Endothelial cell of umbilical vein (primary cell): ENCODE measurements around the gene SH3GL1. TPM values are rescaled to one million over a fixed set of nuclear protein-coding genes. Genes with fewer than 3 reads are reported as not detected.

Experiments used
- BruUV-seq: library from RNA; stranded (reverse); fragments of 400-500 nt; replicated peaks from 2 replicates; lab custom pipeline; 2021; lab: Mats Ljungman, UMichigan
- CTCF ChIA-PET: fragments of 300-600, 350-600 bp; sonication (Branson Sonifier 250); formaldehyde crosslinking; loops from one replicate; lab custom pipeline; 2021; ENCODE audit warnings: antibody characterized with exemption, inconsistent platforms; lab: Charles Lee
- POLR2A ChIA-PET: fragments of 300-600, 350-600 bp; sonication (Branson Sonifier 250); formaldehyde crosslinking; loops from one replicate; lab custom pipeline; 2021; ENCODE audit warnings: antibody characterized with exemption, inconsistent platforms; lab: Charles Lee
- DNase-seq: peaks from one replicate; pipeline ENCODE4 v3.0.0-alpha.2; 2011; ENCODE audit warnings: low read depth, low spot score
- FAIRE-seq: peaks from 2 replicates; lab custom pipeline; 2011; peaks lifted over from hg19 to GRCh38; lab: Jason Lieb, UNC
- H2AFZ ChIP-seq: 2 replicates; pipeline ENCODE4 v1.6.0; 2012; ENCODE audit warnings: low read depth, low read length, control low read depth, inconsistent platforms
- H3K27ac ChIP-seq: 2 replicates; pipeline ENCODE4 v1.5.1; 2011; ENCODE audit warnings: low read depth, mild to moderate bottlenecking, control low read depth, low read length, moderate library complexity; ENCODE audit not compliant: insufficient read depth
- H3K27me3 ChIP-seq, 2 experiments: 2 replicates each; pipeline versions ENCODE4 v1.6.0 to v1.6.1; 2011; ENCODE audit warnings: low read length in 2 of 2, mixed read lengths in 1 of 2; ENCODE audit not compliant: control insufficient read depth in 2 of 2, insufficient read depth in 2 of 2
- H3K36me3 ChIP-seq, 2 experiments: 2 replicates in 1 of 2; 3 replicates in 1 of 2; pipeline ENCODE4 v1.5.1; 2011; ENCODE audit warnings: low read length in 2 of 2, mild to moderate bottlenecking in 1 of 2, moderate library complexity in 1 of 2; ENCODE audit not compliant: control insufficient read depth in 2 of 2, insufficient read depth in 2 of 2; ENCODE audit errors: extremely low read depth in 1 of 2
- H3K4me1 ChIP-seq: 3 replicates; pipeline ENCODE4 v1.5.1; 2011; ENCODE audit warnings: mild to moderate bottlenecking, low read length; ENCODE audit not compliant: control insufficient read depth, insufficient read depth; ENCODE audit errors: extremely low read depth
- H3K4me2 ChIP-seq: 2 replicates; pipeline ENCODE4 v1.6.1; 2011; ENCODE audit warnings: low read length, control low read depth, mixed read lengths; ENCODE audit not compliant: insufficient read depth
- H3K4me3 ChIP-seq, 3 experiments: fragments of 200-600 bp in 1 of 3; sonication (generic), shearing (Covaris generic) in 1 of 3; replicated peaks in 1 of 3; 2 replicates each; pipeline ENCODE4 v1.5.1; 2011 to 2016; ENCODE audit warnings: control low read depth in 3 of 3, low read length in 3 of 3, mild to moderate bottlenecking in 2 of 3, inconsistent platforms in 1 of 3, low read depth in 1 of 3, moderate library complexity in 1 of 3; ENCODE audit not compliant: insufficient read depth in 1 of 3
- H3K79me2 ChIP-seq: 2 replicates; pipeline ENCODE4 v1.6.0; 2012; ENCODE audit warnings: low read length, inconsistent platforms; ENCODE audit not compliant: control insufficient read depth, insufficient read depth
- H3K9ac ChIP-seq: replicated peaks from 2 replicates; pipeline ENCODE3; 2011; ENCODE audit warnings: low read length, control low read depth; ENCODE audit not compliant: insufficient read depth; ENCODE audit errors: extremely low read depth
- H3K9me1 ChIP-seq: replicated peaks from 3 replicates; pipeline ENCODE4 v1.6.0; 2011; ENCODE audit warnings: mild to moderate bottlenecking, low read length; ENCODE audit not compliant: control insufficient read depth, insufficient read depth; ENCODE audit errors: extremely low read depth
- H3K9me3 ChIP-seq: replicated peaks from 2 replicates; pipeline ENCODE4 v1.5.1; 2012; ENCODE audit warnings: low read length, inconsistent platforms; ENCODE audit not compliant: control insufficient read depth, insufficient read depth
- H4K20me1 ChIP-seq: replicated peaks from 2 replicates; pipeline ENCODE3; 2011; ENCODE audit warnings: mild to moderate bottlenecking, low read length; ENCODE audit not compliant: control insufficient read depth, insufficient read depth; ENCODE audit errors: extremely low read depth
- CTCF ChIP-seq, 2 donors: IDR thresholded peaks; 1 replicate in 1 of 2; 2 replicates in 1 of 2; pipeline ENCODE4 v1.5.1; 2011; ENCODE audit warnings: low read length in 2 of 2, mild to moderate bottlenecking in 2 of 2, moderate library complexity in 2 of 2, control low read depth in 1 of 2, inconsistent platforms in 1 of 2, low read depth in 1 of 2; ENCODE audit not compliant: insufficient read depth in 1 of 2; ENCODE audit errors: extremely low read depth in 1 of 2
- EZH2 ChIP-seq: IDR thresholded peaks from 2 replicates; pipeline ENCODE4 v1.6.1; 2012; ENCODE audit warnings: borderline replicate concordance, low read depth, mild to moderate bottlenecking, moderate library complexity, low read length, inconsistent platforms; ENCODE audit not compliant: severe bottlenecking
- FOS ChIP-seq: IDR thresholded peaks from 2 replicates; pipeline ENCODE4 v1.6.1; 2011; ENCODE audit warnings: mild to moderate bottlenecking, low read length, moderate library complexity, borderline replicate concordance; ENCODE audit not compliant: insufficient read depth
- GATA2 ChIP-seq: IDR thresholded peaks from 2 replicates; pipeline ENCODE4 v1.7.0; 2011; ENCODE audit warnings: low read depth, mild to moderate bottlenecking, moderate library complexity, mixed read lengths, low read length; ENCODE audit not compliant: insufficient read length, insufficient read depth
- JUN ChIP-seq: IDR thresholded peaks from 2 replicates; pipeline ENCODE4 v1.6.1; 2011; ENCODE audit warnings: borderline replicate concordance, low read depth; ENCODE audit not compliant: insufficient read length, insufficient read depth
- MYC ChIP-seq: IDR thresholded peaks from one replicate; pipeline ENCODE4 v1.6.1; 2011; ENCODE audit warnings: mild to moderate bottlenecking, low read depth, low read length
- POLR2A ChIP-seq: IDR thresholded peaks from 2 replicates; pipeline ENCODE4 v1.6.1; 2012; ENCODE audit warnings: low read depth, mild to moderate bottlenecking, control low read depth, low read length
- dilution Hi-C: fragments of 300-500 bp; cut with MboI; formaldehyde crosslinking; loops from one replicate; pipeline ENCODE4 v1.15.0; 2019; ENCODE audit warnings: low sequenced_read_pairs; ENCODE audit not compliant: extremely low pct_ligation_motif_present
- intact Hi-C: fragments of 100-400 bp; cut with micrococcal nuclease; formaldehyde crosslinking; loops from one replicate; pipeline ENCODE4 v1.10.0; 2022
- polyA plus RNA-seq, 4 experiments: library from polyadenylated mRNA; depleted of rRNA in 3 of 4; stranded (reverse) in 3 of 4; unstranded in 1 of 4; fragments of >200 nt; gene quantifications; 2 replicates each; pipeline versions ENCODE4 v1.2.1 to v1.2.3, GENCODE V29; 2011 to 2012; ENCODE audit warnings: missing spikeins in 1 of 4
- total RNA-seq: library from RNA; stranded (reverse); gene quantifications from 2 replicates; pipeline ENCODE4 v1.2.3, GENCODE V29; 2021

Gene SH3GL1
- total and polyA plus RNA-seq, 2 donors (not counting 3 experiments of a cell fraction or from before 2014, with no cell fraction given): 143 to 145 TPM

GRCh38 chr19:4327877-4328242 is 72.5 kb downstream of the SH3GL1 start:
- dilution Hi-C loops: no loop called here
- H3K36me3 ChIP-seq: no peaks in the 10 kb centered on the region
- intact Hi-C loops: loop anchor here (1.0 kb wide), 1 partner anchor 15 kb away; the partner anchor contains the start of gene MPND
- H3K79me2 ChIP-seq: no peaks in the 10 kb centered on the region
- ChIA-PET CTCF (interaction anchor here (0.6 to 0.8 kb wide), 2 partner anchors 60 to 81 kb away, joined by 3 to 4 read pairs; partner anchors contain the start of gene YJU2), POLR2A (interaction anchor here (1.1 kb wide), 1 partner anchor 15 kb away, joined by 6 read pairs; the partner anchor contains the start of gene MPND)
- BruUV-seq: no TSS peak
- no peak for TF ChIP-seq JUN
- TF ChIP-seq CTCF (IDR thresholded peaks at IDR 0.05; ENCODE audit: extremely low read depth in 1 of 2, insufficient read depth in 1 of 2, low read depth in 1 of 2, low read length in 2 of 2): no peak
- TF ChIP-seq FOS: no peak
- no peak for TF ChIP-seq POLR2A
- TF ChIP-seq EZH2: no peak
- no peak for TF ChIP-seq MYC
- no peak for TF ChIP-seq GATA2
- no peak overlapping the region for H3K4me2 ChIP-seq
- no peak overlapping the region for H3K4me3 ChIP-seq
- H3K27ac ChIP-seq: no peak overlapping the region
- DNase-seq: no peak
- H3K9me3 ChIP-seq: no peaks in the 10 kb centered on the region
- peak overlapping the region; percentile 54 for H2AFZ ChIP-seq
- H3K4me1 ChIP-seq: peaks cover 3% of the 10 kb centered on the region
- FAIRE-seq: no peak
- no peak overlapping the region for H3K9ac ChIP-seq
- H3K9me1 ChIP-seq: no peaks in the 10 kb centered on the region
- no peaks in the 10 kb centered on the region for H3K27me3 ChIP-seq
- H4K20me1 ChIP-seq: no peaks in the 10 kb centered on the region
